GM18526 (cell line): ENCODE data around the gene LRRC74A.

Source experiments
- POLR2A ChIP-seq: IDR thresholded peaks from 3 replicates; pipeline ENCODE4 v1.6.1; 2011; ENCODE audit not compliant: insufficient read length; ENCODE audit errors: extremely low read depth

LRRC74A gene

GRCh38 chr14:76918256-76918781 lies 92.1 kb downstream of the LRRC74A start:
- TF ChIP-seq POLR2A, result no peak

- no peak for TF ChIP-seq POLR2A
Observed at GRCh38 chr14:76918782-76919394, 92.7 kb downstream of the LRRC74A start.
